SHP77 treated with DMSO at 0.1 percent for 48 hours (cell line): Measurements from ENCODE around the gene DNASE1.

Source experiments
- DNase-seq: peaks from one replicate; lab custom pipeline; 2025; lab: John Stamatoyannopoulos, UW

The DNASE1 gene

GRCh38 chr16:3664187-3664896 lies 9.9 kb downstream of the DNASE1 start:
- DNase-seq, result no peak

GRCh38 chr16:3665508-3665907 lies 11.0 kb downstream of the DNASE1 start:
- no peak for DNase-seq

GRCh38 chr16:3668626-3669025 lies 14.1 kb downstream of the DNASE1 start:
- DNase-seq, result no peak

GRCh38 chr16:3669082-3669481 lies 14.6 kb downstream of the DNASE1 start:
- no peak for DNase-seq

GRCh38 chr16:3670711-3671110 lies 16.2 kb downstream of the DNASE1 start:
- DNase-seq, result no peak

- DNase-seq, result no peak
These were observed 16.9 kb downstream of the DNASE1 start for GRCh38 chr16:3671424-3671823.

GRCh38 chr16:3672571-3673041 lies 18.1 kb downstream of the DNASE1 start:
- DNase-seq, result no peak

GRCh38 chr16:3673201-3673600 lies 18.7 kb downstream of the DNASE1 start:
- DNase-seq, result no peak

- no peak for DNase-seq
These were observed 19.3 kb downstream of the DNASE1 start for GRCh38 chr16:3673676-3674377.

- DNase-seq, result no peak
These were observed 20.2 kb downstream of the DNASE1 start for GRCh38 chr16:3674513-3675295.

- no peak for DNase-seq
These were observed 21.2 kb downstream of the DNASE1 start for GRCh38 chr16:3675601-3676130.

- no peak for DNase-seq
These were observed 23.5 kb downstream of the DNASE1 start for GRCh38 chr16:3677994-3678393.

GRCh38 chr16:3681206-3681605 lies 26.7 kb downstream of the DNASE1 start:
- no peak for DNase-seq

- no peak for DNase-seq
These were observed 32.5 kb downstream of the DNASE1 start for GRCh38 chr16:3687021-3687420.

GRCh38 chr16:3687792-3688191 lies 33.3 kb downstream of the DNASE1 start:
- DNase-seq, result no peak

GRCh38 chr16:3689731-3690130 lies 35.2 kb downstream of the DNASE1 start:
- no peak for DNase-seq

GRCh38 chr16:3690470-3690928 lies 36.0 kb downstream of the DNASE1 start:
- DNase-seq, result peak; percentile 2

- no peak for DNase-seq
These were observed 36.7 kb downstream of the DNASE1 start for GRCh38 chr16:3690980-3691720.

GRCh38 chr16:3691761-3692160 lies 37.3 kb downstream of the DNASE1 start:
- no peak for DNase-seq

- DNase-seq, result no peak
These were observed 39.6 kb downstream of the DNASE1 start for GRCh38 chr16:3694051-3694450.

GRCh38 chr16:3695610-3696369 lies 41.3 kb downstream of the DNASE1 start:
- no peak for DNase-seq
